Fibroblast of lung (primary cell): Measurements from ENCODE around the gene OBSCN. TPM values are rescaled to one million over a fixed set of nuclear protein-coding genes. Genes with fewer than 3 reads are reported as not detected.

Source experiments
- DNase-seq, 2 donors: peaks; one replicate each; pipeline versions ENCODE4 v3.0.0 to v3.0.0-alpha.2; 2010; ENCODE audit warnings: low read depth in 2 of 2
- H2AFZ ChIP-seq: 2 replicates; pipeline ENCODE4 v1.5.1; 2012; ENCODE audit warnings: low read length, control low read depth, inconsistent platforms
- H3K27ac ChIP-seq: 2 replicates; pipeline ENCODE4 v1.5.1; 2011; ENCODE audit warnings: low read length, control low read depth; ENCODE audit not compliant: insufficient read depth
- H3K27me3 ChIP-seq: 2 replicates; pipeline ENCODE4 v1.5.1; 2011; ENCODE audit warnings: mild to moderate bottlenecking, low read length; ENCODE audit not compliant: control insufficient read depth, insufficient read depth
- H3K36me3 ChIP-seq: 2 replicates; pipeline ENCODE4 v1.5.1; 2011; ENCODE audit warnings: low read length; ENCODE audit not compliant: control insufficient read depth, insufficient read depth
- H3K4me1 ChIP-seq: 2 replicates; pipeline ENCODE4 v1.5.1; 2011; ENCODE audit warnings: low read length; ENCODE audit not compliant: control insufficient read depth, insufficient read depth; ENCODE audit errors: extremely low read depth
- H3K4me2 ChIP-seq: 2 replicates; pipeline ENCODE4 v1.5.1; 2011; ENCODE audit warnings: low read length, control low read depth; ENCODE audit not compliant: insufficient read depth; ENCODE audit errors: extremely low read depth
- H3K4me3 ChIP-seq, 4 experiments: fragments of 200-600 bp in 1 of 4; sonication (generic) in 1 of 4; replicated peaks in 1 of 4; 2 replicates each; pipeline ENCODE4 v1.5.1; 2011 to 2016; ENCODE audit warnings: low read length in 4 of 4, low read depth in 3 of 4, mild to moderate bottlenecking in 3 of 4, control low read depth in 2 of 4, inconsistent platforms in 1 of 4, mixed read lengths in 1 of 4; ENCODE audit not compliant: insufficient read depth in 1 of 4; ENCODE audit errors: control extremely low read depth in 1 of 4
- H3K79me2 ChIP-seq: 2 replicates; pipeline ENCODE4 v1.5.1; 2012; ENCODE audit warnings: mild to moderate bottlenecking, low read length, inconsistent platforms; ENCODE audit not compliant: control insufficient read depth, insufficient read depth
- H3K9ac ChIP-seq: 2 replicates; pipeline ENCODE4 v1.5.1; 2011; ENCODE audit warnings: mild to moderate bottlenecking, low read length, control low read depth; ENCODE audit not compliant: insufficient read depth
- H3K9me3 ChIP-seq: 2 replicates; pipeline ENCODE4 v1.5.1; 2012; ENCODE audit warnings: low read depth, low read length; ENCODE audit not compliant: control insufficient read depth, insufficient read depth
- H4K20me1 ChIP-seq: 2 replicates; pipeline ENCODE4 v1.5.1; 2011; ENCODE audit warnings: low read length; ENCODE audit not compliant: control insufficient read depth, insufficient read depth; ENCODE audit errors: extremely low read depth
- EZH2 ChIP-seq: IDR thresholded peaks from 2 replicates; pipeline ENCODE4 v1.5.1; 2012; ENCODE audit warnings: low read length, control low read depth, mild to moderate bottlenecking; ENCODE audit errors: missing control alignments
- polyA plus RNA-seq, 2 donors: library from polyadenylated mRNA; depleted of rRNA in 1 of 2; stranded (reverse) in 1 of 2; unstranded in 1 of 2; fragments of >200 nt; gene quantifications; 2 replicates each; pipeline ENCODE4 v1.2.1, GENCODE V29; 2011 to 2012; ENCODE audit warnings: missing spikeins in 1 of 2
- total RNA-seq: library from RNA; depleted of rRNA; stranded (reverse); fragments of >200 nt; gene quantifications from 2 replicates; pipeline ENCODE4 v1.2.1, GENCODE V29; 2014
- TF ChIP-seq, protein P1 (sequence below), 2 donors: IDR thresholded peaks in 1 of 2; conservative IDR thresholded peaks in 1 of 2; 1 replicate in 1 of 2; 2 replicates in 1 of 2; pipeline ENCODE4 v1.5.1; 2011 to 2012; ENCODE audit warnings: low read length in 2 of 2, control low read depth in 1 of 2, inconsistent platforms in 1 of 2, low read depth in 1 of 2, mild to moderate bottlenecking in 1 of 2

OBSCN gene
- total and polyA plus RNA-seq, 2 donors (not counting 1 experiment from before 2014, with no cell fraction given): 0.87 to 16.8 TPM

GRCh38 chr1:228332797-228333738 is 125.2 kb downstream of the OBSCN start:
- Histone ChIP-seq H2AFZ (no peak overlapping the region), H3K27ac (no peak overlapping the region), H3K9ac (no peak overlapping the region), H4K20me1 (no peaks in the 10 kb centered on the region), H3K79me2 (no peaks in the 10 kb centered on the region), H3K4me2 (no peak overlapping the region), H3K9me3 (no peaks in the 10 kb centered on the region), H3K4me1 (no peaks in the 10 kb centered on the region), H3K4me3 (no peak overlapping the region), H3K27me3 (no peaks in the 10 kb centered on the region), H3K36me3 (no peaks in the 10 kb centered on the region)
- no peak for DNase-seq
- TF ChIP-seq EZH2: no peak
- TF ChIP-seq, protein P1, sequence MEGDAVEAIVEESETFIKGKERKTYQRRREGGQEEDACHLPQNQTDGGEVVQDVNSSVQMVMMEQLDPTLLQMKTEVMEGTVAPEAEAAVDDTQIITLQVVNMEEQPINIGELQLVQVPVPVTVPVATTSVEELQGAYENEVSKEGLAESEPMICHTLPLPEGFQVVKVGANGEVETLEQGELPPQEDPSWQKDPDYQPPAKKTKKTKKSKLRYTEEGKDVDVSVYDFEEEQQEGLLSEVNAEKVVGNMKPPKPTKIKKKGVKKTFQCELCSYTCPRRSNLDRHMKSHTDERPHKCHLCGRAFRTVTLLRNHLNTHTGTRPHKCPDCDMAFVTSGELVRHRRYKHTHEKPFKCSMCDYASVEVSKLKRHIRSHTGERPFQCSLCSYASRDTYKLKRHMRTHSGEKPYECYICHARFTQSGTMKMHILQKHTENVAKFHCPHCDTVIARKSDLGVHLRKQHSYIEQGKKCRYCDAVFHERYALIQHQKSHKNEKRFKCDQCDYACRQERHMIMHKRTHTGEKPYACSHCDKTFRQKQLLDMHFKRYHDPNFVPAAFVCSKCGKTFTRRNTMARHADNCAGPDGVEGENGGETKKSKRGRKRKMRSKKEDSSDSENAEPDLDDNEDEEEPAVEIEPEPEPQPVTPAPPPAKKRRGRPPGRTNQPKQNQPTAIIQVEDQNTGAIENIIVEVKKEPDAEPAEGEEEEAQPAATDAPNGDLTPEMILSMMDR (conservative IDR thresholded peaks at IDR 0.05 in 1 of 2, IDR thresholded peaks at IDR 0.05 in 1 of 2; ENCODE audit: low read depth in 1 of 2, low read length in 2 of 2): no peak

- Histone ChIP-seq H2AFZ (no peak overlapping the region), H3K36me3 (no peaks in the 10 kb centered on the region), H3K4me3 (no peak overlapping the region), H3K27ac (no peak overlapping the region), H4K20me1 (no peaks in the 10 kb centered on the region), H3K79me2 (no peaks in the 10 kb centered on the region), H3K27me3 (no peaks in the 10 kb centered on the region), H3K4me2 (no peak overlapping the region), H3K9me3 (no peaks in the 10 kb centered on the region), H3K9ac (no peak overlapping the region), H3K4me1 (no peaks in the 10 kb centered on the region)
- no peak for DNase-seq
- TF ChIP-seq EZH2: no peak
- TF ChIP-seq, protein P1 (conservative IDR thresholded peaks at IDR 0.05 in 1 of 2, IDR thresholded peaks at IDR 0.05 in 1 of 2; ENCODE audit: low read depth in 1 of 2, low read length in 2 of 2): no peak
Observed at GRCh38 chr1:228333739-228334115, 125.9 kb downstream of the OBSCN start.

- Histone ChIP-seq H4K20me1 (no peaks in the 10 kb centered on the region), H3K27ac (no peak overlapping the region), H3K4me2 (no peak overlapping the region), H3K79me2 (no peaks in the 10 kb centered on the region), H3K36me3 (no peaks in the 10 kb centered on the region), H2AFZ (no peak overlapping the region), H3K4me1 (no peaks in the 10 kb centered on the region), H3K27me3 (no peaks in the 10 kb centered on the region), H3K9ac (no peak overlapping the region), H3K9me3 (no peaks in the 10 kb centered on the region), H3K4me3 (no peak overlapping the region)
- DNase-seq: no peak
- TF ChIP-seq, protein P1 (conservative IDR thresholded peaks at IDR 0.05 in 1 of 2, IDR thresholded peaks at IDR 0.05 in 1 of 2; ENCODE audit: low read depth in 1 of 2, low read length in 2 of 2): no peak
- TF ChIP-seq EZH2: no peak
Observed at GRCh38 chr1:228334226-228334935, 126.5 kb downstream of the OBSCN start.
